HG03139 (cell line): ENCODE results near the gene FAM200A.
"Not testable (repeated sequence)": the region's sequence is repeated elsewhere in the genome, so short reads cannot be mapped to it uniquely, and the experiment has no call there.

ENCODE experiments used
- ATAC-seq: cut with Tn5 transposase; IDR thresholded peaks from one replicate; pipeline ENCODE4 v1.9.1; 2021; ENCODE audit not compliant: unreplicated experiment

FAM200A gene

GRCh38 chr7:99559175-99559915 lies 7.4 kb upstream of the FAM200A start:
- no peak for ATAC-seq

GRCh38 chr7:99558306-99559174 lies 6.6 kb upstream of the FAM200A start, which contains the start of gene ZNF655:
ZNF655 (plus strand) TSS chr7:99558642; CDS start chr7:99560560, 1,918 bp downstream.
- ATAC-seq: peak; percentile 76

- peak; percentile 44 for ATAC-seq
Observed at GRCh38 chr7:99557940-99558305, 6.0 kb upstream of the FAM200A start.

- ATAC-seq: no peak
Observed at GRCh38 chr7:99557196-99557607, 5.3 kb upstream of the FAM200A start.

GRCh38 chr7:99554939-99555338 lies 3.0 kb upstream of the FAM200A start:
- no peak for ATAC-seq

GRCh38 chr7:99553039-99553438 lies 1.1 kb upstream of the FAM200A start:
- ATAC-seq: no peak

GRCh38 chr7:99551334-99551733 lies 580 bp downstream of the FAM200A start:
- ATAC-seq: peak; percentile 20

- ATAC-seq: not testable (repeated sequence)
Observed at GRCh38 chr7:99549545-99549944, 2.4 kb downstream of the FAM200A start.

- not testable (repeated sequence) for ATAC-seq
Observed at GRCh38 chr7:99545308-99545707, 6.6 kb downstream of the FAM200A start.

GRCh38 chr7:99543916-99544315 lies 8.0 kb downstream of the FAM200A start:
- no peak for ATAC-seq

GRCh38 chr7:99543081-99543671 lies 8.7 kb downstream of the FAM200A start:
- no peak for ATAC-seq

GRCh38 chr7:99541212-99541611 lies 10.7 kb downstream of the FAM200A start:
- no peak for ATAC-seq

- ATAC-seq: no peak
Observed at GRCh38 chr7:99540542-99540941, 11.4 kb downstream of the FAM200A start.

GRCh38 chr7:99539213-99539811 lies 12.6 kb downstream of the FAM200A start:
- no peak for ATAC-seq

- ATAC-seq: no peak
Observed at GRCh38 chr7:99535667-99536066, 16.2 kb downstream of the FAM200A start.

- ATAC-seq: no peak
Observed at GRCh38 chr7:99531354-99531765, 20.6 kb downstream of the FAM200A start.

- no peak for ATAC-seq
Observed at GRCh38 chr7:99525713-99526440, 26.0 kb downstream of the FAM200A start.

GRCh38 chr7:99521399-99521798 lies 30.5 kb downstream of the FAM200A start:
- no peak for ATAC-seq

- no peak for ATAC-seq
Observed at GRCh38 chr7:99514050-99514449, 37.9 kb downstream of the FAM200A start.

GRCh38 chr7:99505324-99505662 lies 46.6 kb downstream of the FAM200A start:
- ATAC-seq: no peak
